ENCODE results near the gene PKN1.
"Not testable (repeated sequence)": the region's sequence is repeated elsewhere in the genome, so short reads cannot be mapped to it uniquely, and the experiment has no call there.

The PKN1 gene

DNA sequence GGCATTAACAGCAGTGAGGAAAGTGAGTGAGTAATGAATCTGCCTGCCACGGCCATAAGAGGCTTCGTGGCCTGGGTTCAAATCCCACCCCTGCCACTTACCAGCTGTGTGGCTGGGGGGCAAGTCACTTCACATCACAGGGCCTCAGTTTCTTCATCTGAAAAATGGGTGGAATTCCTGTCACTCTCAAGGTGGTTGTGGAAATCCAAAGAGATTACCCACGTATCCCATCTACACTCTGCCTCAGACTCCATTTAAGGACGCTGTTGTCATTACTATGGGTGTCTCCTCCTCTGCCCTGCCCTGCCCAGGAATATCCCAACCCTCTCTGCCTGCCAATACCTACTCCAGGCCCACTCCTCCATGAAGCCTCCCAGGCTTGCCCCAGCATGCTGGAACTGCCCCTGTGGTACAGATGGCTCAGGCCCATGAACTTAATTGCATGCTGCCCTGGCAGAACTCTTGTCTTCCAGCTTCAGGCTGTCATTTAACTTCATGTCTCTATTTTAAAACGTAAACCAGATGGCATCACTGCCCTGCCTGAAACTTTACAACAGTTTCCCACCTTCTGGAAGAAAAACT is 59.7 kb downstream of the PKN1 start:
- DNase-seq = no peak

DNA sequence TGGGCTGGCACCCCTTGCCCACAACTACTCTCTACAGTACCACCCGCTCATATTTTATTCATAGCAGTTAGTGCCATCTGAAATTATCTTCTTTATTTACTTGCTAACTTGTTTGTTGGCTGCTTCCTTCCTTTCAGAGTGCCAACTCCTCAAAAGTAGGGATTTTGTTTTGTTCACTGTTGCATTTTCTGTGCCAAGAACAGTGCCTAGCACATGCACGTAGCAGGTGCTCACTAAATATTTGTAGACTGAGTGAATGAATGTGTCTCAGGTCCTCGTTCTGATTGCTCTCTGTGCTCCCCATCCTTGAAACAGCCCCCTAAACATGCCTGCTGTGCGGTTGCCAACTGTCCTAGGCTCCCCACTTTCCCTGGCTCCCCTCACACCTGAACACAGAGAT is 61.3 kb downstream of the PKN1 start:
- DNase-seq = no peak

DNA sequence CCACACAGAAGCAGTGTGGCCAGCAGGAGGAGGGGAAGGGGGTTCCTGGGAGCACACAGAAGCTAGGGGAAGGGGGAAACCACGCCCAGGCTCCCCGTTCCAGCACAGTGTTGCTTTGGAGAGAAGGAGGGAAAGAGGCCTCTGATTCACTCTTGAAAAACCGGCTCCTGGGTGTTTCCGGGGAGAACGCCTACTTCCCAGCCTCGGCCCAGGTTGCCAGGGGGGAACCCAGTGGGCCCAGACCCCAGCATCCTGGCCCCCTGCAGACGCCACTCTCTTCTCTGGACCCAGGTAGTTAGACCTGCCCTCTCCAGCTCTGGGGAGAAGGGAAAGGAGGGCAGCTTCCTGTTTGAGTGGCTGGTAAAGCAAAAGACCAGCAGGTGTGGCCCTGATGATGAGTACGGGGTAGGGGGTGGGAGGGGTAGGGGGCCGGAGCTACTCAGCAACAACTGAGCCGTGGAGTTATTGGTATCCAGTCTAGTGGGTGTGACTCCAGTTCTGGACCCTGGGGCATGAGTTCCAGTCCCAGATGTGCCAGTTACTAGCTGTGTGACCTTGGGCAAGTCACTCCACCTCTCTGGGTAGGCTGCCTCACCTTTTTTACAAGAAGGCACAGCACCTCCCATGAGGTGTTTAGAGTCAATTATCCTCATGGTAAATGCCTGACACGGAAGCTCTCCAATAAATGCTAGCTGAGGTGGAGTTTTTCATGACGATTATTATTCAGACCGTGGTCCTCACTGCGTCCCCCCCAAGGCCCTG is 62.0 kb downstream of the PKN1 start:
- DNase-seq = no peak

DNA sequence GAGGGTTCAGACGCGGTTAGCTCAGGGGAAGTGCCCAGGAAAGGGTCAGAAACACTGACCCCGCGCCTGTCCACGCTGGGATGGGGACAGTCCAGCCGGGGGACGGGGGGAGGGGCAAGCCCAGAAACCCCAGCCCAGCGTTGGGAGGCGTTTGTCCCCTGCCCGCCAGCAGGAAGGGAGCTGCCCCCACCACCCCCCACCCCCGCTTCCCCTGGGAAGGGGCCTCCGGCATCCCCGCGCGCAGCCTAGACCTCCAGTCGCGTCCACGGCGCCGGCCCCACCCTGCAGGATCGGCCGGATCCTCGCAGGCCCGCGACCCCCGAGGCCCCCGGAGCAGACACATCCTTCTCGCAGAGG is 62.5 kb downstream of the PKN1 start:
- DNase-seq = no peak

DNA sequence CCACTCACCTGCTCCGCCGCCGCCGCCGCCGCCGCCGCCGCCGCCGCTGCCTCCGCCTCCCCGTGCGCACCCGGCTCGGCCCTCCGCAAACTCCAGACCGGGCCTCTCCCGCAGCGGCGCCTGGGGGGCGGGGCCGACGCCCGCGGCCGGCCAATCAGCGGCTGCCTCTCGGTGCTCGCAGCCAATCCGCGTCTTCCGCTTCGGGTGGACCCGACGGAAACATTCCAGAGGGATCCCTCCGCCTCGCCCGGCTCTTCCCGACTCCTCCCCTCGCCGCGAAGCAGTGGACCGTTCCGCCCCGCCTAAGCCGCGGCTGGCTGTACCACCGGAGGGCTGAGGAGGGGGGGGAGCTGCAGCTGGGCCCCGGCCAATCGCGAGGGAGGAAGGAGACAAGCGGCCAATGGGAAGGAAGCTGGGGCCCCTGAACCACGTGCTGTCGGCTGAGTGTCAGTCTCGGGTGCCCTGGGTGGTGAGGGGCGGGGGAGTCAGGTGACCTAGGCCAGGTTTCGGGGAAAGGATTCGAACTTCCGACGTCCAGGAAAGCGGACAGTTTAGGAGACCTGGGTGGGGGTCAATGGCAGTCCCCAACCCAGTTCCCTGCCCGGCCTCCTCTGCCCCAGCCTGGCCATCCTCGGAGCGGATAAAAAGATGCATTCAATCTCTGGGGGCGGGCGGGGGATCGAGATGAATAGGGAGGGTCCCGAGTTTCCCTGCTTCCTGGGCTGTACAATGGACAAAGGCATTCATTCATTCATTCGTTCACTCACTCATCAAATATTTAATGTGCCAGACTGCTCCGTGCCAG is 63.1 kb downstream of the PKN1 start, which contains the start of gene GIPC1:
Gene GIPC1 (minus strand): TSS at position 99 of the 805 bp plus-strand sequence. CDS start 13,151 bp downstream, outside the sequence.
- DNase-seq = peak; percentile 86

DNA sequence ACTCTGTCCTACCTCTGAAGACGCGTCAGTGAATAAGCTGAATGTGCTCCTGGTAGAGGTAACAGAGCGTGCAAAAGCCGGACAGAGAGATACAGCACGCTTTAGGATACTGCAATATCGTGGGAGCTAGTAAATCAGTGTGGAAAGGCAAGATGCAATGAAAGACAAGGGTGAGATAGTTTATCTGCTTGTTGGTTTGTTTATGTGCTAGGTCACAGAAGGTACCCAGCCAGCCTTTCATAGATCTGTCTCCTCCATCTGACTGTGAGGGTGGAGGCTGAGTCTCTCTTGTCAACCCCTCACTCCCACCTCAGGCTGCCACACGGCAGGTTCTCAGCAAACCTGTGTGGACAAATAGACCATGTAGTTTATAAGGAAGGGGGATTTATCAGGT is 63.7 kb downstream of the PKN1 start:
- DNase-seq = no peak

DNA sequence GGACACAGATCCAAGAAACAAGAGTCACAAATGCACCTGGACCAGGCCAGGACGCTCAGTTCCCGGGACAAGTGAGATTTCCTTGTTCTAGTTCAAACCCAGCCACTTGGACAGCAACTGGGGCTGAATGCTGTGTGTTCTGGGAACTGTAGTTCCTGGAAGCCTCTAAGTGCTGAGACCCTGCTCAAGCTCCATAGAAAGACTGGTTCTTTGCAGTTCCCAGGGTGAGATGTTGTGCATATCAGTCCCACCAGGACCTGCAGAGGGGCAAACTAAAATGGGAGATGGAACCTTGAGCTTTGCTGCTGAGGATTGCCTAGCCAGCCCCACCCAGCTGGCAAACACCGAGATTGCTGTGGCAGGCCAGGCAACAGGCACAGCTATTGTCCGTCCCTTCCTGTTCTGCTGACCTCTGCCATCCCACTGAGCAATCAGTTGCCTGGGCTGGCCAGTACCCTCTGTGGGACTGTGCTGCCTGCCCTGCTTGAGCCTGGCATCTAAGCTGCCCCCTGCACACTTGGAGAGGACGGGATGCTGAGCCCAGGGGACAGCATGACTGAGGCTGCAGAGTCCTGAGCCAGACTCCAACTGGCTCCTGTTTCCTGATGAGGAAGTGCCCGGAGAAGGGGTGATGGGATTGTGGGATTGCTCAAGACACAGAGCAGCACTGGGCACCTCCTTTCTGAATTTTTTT is 64.3 kb downstream of the PKN1 start:
- DNase-seq = no peak

DNA sequence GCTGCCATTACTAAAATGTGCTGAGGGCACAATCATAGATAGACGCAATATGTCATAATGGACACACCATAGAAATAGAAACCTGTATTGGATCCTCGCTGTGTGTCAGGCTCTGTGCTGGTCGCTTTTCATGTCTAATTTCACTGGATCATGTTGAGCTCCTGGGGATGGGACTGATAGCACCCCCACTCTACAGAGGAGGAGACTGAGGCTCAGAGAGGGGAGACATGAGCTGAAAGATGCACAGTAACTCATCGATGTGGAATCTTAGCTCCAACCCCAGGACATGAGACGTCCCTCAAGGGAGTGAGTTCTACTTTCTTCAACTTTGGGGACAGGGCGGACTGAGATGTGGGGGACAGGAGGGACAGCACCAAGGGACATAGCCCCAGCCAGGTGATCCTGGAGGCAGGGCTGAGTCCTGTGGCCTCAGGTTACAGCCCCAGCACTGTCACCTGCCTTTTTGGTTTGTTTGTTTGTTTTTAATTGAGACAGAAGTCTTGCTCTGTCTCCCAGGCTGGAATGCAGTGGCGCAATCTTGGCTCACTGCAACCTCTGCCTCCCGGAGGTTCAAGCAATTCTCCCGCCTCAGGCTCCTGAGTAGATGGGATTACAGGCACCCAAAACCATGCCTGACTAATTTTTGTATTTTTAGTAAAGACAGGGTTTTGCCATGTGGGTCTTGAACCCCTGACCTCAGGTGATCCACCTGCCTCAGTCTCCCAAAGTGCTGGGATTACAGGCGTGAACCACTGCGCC is 69.4 kb downstream of the PKN1 start:
- no peak for DNase-seq

DNA sequence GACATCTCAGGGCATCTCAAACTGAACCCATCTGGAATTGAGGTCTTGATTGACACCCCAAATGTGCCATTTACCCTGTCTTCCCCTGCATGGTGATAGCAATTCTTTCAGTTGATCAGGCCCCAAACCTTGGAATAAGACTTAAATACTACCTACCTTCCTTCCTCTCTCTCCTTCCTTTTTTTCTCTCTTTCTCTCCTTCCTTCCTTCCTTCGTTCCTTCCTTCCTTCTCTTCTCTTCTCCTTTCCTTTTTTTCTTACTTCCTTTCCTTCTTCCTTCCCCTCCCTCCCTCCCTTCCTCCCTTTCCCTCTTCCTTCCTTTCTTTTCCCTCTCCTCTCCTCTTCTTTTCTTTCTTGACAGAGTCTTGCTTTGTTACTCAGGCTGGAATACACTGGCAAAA is 70.2 kb downstream of the PKN1 start:
- DNase-seq = no peak

DNA sequence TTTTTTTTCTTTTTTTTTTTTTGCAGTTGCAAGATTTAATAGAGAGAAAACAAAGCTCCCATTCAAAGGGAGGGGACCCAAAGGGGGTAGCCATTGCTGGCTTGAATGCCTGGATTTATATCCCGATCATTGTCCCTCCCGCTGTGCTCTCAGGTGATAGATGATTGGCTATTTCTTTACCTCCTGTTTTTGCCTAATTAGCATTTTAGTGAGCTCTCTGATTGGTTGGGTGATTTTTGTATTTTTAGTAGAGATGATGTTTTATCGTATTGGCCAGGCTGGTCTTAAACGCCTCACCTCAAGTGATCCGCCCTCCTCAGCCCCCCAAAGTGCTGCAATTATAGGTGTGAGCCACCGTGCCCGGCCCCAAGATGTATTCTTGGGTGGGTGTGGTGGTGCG is 71.5 kb downstream of the PKN1 start:
- not testable (repeated sequence) for DNase-seq

DNA sequence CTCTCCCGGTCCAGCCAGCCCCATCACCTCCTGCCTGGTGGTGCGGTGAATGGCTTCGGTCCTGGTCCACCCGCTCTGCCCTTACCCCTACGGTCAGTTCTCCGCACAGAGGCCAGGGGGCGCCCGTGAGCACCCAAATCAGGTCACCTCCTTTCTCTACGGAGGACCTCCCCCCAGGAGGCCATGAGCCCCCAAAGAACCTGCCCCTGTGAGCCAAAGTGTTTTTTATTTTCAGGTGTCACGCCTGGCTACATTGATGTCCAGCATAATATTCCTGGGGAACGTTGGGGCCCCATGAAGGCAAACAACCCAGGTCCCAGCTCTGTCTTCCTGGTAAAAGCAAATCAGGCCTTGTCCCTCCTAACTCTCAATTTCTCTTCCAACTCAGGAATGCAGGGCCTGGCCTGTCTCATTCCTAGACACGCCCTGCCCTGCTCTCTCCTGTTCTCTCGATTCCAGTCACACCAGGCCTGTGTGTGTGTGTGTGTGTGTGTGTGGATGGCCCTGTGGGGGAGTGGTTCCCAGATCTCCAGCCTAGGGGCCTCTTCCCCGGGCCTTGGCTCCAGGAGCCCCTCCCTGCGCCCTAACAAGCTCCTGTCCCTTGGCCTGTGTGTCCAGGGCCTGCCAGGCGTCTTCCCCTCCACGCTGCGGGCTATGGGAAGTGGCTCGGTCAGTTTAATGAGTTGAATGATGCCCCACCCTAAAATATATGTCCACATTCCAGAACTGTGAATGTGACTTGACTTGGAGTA is 72.6 kb downstream of the PKN1 start:
- peak; percentile 85 for DNase-seq

DNA sequence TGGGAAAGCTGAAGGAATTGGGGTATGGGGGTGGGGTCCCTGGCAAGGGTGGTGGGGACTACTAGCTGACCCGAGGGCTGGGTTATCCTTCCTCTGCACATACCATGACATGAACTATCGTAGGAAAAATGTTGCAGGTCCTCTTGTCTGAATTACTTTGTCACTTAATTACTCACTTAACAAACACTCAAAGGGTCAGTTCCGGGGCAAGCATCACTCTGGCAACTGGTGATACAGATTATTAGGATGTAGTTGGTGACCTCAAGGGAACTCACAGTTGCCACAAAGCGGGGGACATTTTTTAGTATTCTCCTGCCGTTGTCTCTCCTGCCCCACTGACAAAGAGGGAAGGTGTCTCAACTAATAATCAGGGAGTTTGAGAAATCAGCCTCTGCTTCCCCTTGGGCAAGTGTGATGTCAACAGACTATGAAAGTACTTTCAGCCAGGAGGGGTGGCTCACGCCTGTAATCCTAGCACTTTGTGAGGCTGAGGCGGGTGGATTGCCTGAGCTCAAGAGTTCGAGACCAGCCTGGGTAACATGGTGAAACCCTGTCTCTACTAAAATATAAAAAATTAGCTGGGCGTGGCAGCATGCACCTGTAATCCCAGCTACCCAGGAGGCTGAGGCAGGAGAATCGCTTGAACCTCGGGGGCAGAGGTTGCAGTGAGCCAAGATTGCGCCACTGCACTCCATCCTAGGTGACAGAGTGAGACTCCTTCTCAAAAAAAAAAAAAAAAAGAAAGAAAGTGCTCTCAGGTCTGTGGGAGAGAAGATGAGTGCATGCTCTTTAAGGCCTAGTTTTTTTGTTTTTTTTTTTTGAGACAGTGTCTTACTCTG is 74.8 kb downstream of the PKN1 start:
- no peak for DNase-seq

DNA sequence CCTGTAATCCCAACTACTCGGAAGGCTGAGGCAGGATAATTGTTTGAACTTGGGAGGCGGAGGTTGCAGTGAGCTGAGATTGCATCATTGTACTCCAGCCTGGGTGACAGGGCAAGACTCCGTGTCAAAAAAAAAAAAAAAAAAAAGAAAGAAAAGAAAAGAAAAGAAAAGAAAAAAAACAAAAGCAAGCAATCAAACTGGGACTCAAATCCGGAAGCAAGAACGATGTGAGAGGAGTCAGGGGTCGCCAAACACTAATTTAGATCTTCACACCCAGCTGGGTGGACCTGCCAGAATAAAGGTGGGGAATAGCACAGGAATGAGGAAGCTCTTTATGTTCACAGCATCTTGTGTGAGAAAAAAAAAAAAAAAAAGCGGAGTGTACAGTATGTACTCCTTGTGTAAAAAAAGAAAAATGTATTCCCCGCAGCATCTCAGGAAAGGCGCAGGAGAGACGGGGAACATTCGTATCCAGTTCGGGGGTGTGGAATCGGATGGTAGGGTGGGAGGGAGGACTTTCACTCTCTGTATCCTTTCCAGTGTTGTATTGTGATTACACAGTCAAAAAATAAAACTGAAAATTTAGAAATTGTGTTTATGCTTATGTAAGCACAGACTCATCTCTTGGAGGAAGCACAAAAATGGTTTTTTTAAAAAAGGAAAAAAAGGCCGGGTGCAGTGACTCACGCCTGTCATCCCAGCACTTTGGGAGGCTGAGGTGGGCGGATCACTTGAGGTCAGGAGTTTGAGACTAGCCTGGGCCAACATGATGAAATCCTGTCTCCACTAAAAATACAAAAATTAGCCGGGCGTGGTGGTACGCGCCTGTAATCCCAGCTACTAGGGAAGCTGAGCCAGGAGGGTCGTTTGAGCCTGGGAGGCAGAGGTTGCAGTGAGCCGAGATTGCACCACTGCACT is 77.5 kb downstream of the PKN1 start:
- no peak for DNase-seq

DNA sequence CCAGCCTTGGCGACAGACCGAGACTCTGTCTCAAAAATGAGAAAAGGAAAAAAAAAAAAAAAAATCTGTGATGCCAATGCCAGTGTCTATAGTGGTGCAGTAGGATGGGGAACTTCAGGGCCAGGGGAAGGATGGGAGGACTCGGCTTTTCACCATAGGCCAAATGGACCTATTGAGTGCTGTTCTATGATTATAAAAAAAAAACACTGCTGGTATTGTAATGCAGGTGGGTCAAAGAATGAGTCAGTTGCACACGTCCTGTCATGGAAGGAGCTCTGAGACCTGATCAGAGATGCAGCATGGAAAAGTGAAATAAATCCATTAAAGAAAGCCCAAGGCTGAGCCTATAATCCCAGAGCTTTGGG is 78.1 kb downstream of the PKN1 start:
- DNase-seq = no peak

DNA sequence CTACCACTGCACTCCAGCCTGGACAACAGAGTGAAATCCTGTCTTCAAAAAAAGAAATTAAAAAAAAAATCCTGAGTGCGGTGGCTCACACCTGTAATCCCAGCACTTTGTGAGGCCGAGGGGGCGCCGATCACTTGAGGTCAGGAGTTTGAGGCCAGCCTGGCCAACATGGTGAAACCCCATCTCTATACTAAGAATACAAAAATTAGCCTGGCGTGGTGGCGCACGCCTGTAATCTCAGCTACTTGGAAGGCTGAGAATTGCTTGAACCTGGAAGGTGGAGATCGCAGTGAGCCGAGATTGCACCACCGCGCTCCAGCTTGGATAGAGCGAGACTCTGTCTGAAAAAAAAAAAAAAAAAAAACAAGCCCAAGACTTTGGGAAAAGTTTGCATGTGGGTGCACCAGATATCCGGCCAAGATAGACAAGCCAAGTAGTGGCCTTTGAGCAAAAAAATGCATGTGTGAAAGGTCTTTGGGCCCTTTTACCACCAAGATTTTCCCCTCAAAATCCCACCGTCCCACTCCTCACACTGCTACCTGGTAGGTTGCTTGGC is 79.4 kb downstream of the PKN1 start:
- no peak for DNase-seq

DNA sequence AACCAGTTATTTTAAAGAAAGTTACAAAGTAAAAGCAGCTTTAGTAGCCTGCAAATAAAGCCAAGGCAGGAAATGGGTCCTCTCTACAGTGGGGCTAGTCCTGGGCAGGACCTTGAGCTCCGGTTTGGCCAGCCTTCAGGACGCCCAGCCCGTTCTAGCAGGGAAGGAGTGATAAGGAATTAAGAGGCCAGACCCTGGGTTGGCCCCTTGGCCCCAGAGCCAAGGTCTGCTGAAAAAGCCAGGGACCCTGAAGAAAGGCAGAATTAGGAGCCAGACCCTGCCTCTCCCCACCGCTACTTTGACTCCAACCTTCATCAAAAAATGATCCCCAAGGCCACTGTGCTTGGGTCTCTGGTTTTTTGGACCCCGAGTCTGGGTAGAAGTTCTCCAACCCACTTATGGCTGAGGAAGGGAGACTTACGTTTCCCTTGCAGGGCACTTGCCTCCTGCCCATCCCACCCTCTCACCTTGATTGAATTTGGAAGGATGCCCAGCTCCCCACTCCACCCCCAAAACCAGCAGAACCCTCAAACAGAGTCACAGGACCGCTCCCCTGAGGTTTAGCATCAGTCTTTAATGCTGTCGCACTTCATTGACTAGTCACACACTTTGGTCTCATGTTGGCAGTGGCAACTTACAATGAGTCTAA is 81.2 kb downstream of the PKN1 start:
- no peak for DNase-seq

DNA sequence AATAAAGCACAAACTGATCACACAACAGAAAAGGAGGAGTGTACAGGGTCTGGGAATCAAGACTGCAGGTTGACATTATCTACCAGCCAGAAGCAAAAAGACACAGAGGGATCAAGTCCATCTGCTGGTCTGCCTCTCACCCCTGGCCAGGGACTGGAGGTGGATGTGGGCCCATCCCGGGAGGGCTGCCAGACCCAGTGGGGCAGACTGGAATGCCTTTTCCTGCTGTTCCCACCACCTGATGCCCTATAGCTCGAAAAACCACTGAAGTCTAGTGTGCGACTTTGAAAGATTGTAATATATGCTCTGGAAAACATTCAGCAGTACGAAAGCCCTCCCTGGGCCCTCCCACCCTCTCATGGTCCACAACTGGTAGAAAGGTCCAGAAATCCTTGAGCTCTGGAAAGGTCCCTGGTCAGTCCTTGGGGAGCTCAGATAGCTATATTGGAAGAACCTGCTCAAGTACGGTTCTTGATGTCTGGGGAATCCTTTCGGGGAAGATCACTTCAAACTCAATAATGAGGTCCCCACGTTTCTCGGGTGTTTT is 82.5 kb downstream of the PKN1 start:
- DNase-seq = no peak

DNA sequence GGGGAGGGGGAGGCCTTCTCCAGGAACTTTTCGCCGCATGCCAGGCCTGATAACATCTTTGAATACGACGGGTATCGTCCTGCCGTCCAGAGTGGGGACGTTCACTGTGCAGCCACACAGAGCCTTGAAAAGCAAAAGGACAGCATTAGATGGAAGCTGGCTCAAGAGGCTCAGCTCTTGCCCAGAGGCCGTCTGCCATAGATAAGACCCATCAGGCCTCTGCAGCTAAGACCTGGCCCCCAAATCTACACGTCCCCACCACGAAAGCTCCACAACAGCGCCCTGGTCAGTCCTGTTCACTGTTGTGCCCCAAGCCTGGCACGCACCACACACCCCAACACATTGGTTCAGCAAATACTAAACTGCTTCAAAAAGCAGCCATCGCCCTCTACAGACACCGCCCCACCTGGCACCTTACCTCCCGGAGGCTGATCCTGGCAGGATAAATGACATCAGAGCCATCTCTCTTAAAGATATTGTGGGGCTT is 83.0 kb downstream of the PKN1 start:
- peak; percentile 31 for DNase-seq

Measured in CD4-positive, alpha-beta T cell treated with Interleukin-6 for 4 hours (primary cell).